ENCODE measurements around the gene FAM76B.

Gene FAM76B

GRCh38 chr11:95750101-95750500 lies 39.5 kb downstream of the FAM76B start:
- CTCF ChIA-PET = interaction anchor here (0.7 to 2.8 kb wide), 6 partner anchors 11 to 599 kb away, joined by 3 to 12 read pairs (median 3); no protein-coding TSS in a partner anchor
- POLR2A ChIA-PET = no interaction called here

GRCh38 chr11:95739108-95739938 lies 50.3 kb downstream of the FAM76B start:
- ChIA-PET CTCF (interaction anchor here (0.6 to 2.4 kb wide), 6 partner anchors 9 to 582 kb away, joined by 3 to 11 read pairs (median 6); no protein-coding TSS in a partner anchor), POLR2A (interaction anchor here (0.6 kb wide), 1 partner anchor 36 kb away, joined by 3 read pairs; no protein-coding TSS in a partner anchor)
- DNase-seq (ENCODE audit: extremely low spot score) = no peak
- TF ChIP-seq CTCF (IDR thresholded peaks at IDR 0.05; ENCODE audit: control extremely low read depth, extremely low read depth, low read depth, missing control alignments) = peak; percentile 4

More at GRCh38 chr11:95750101-95750500, 39.5 kb downstream of the FAM76B start:
- no peak for DNase-seq (ENCODE audit: extremely low spot score)
- TF ChIP-seq CTCF (IDR thresholded peaks at IDR 0.05; ENCODE audit: control extremely low read depth, extremely low read depth, low read depth, missing control alignments) = no peak

- DNase-seq (ENCODE audit: extremely low spot score) = no peak
- ChIA-PET POLR2A (no interaction called here), CTCF (interaction anchor here (1.1 to 1.2 kb wide), 2 partner anchors 28 to 29 kb away, joined by 3 read pairs; no protein-coding TSS in a partner anchor)
- TF ChIP-seq CTCF (IDR thresholded peaks at IDR 0.05; ENCODE audit: control extremely low read depth, extremely low read depth, low read depth, missing control alignments) = no peak
Measured at GRCh38 chr11:95736809-95737208, 52.8 kb downstream of the FAM76B start.

- no peak for TF ChIP-seq CTCF (IDR thresholded peaks at IDR 0.05; ENCODE audit: control extremely low read depth, extremely low read depth, low read depth, missing control alignments)
- ChIA-PET POLR2A (no interaction called here), CTCF (interaction anchor here (1.1 kb wide), 1 partner anchor 28 kb away, joined by 3 read pairs; no protein-coding TSS in a partner anchor)
- DNase-seq (ENCODE audit: extremely low spot score) = no peak
Measured at GRCh38 chr11:95736355-95736754, 53.2 kb downstream of the FAM76B start.

- POLR2A ChIA-PET = no interaction called here
- no peak for DNase-seq (ENCODE audit: extremely low spot score)
- no peak for TF ChIP-seq CTCF (IDR thresholded peaks at IDR 0.05; ENCODE audit: control extremely low read depth, extremely low read depth, low read depth, missing control alignments)
- CTCF ChIA-PET = interaction anchor here (1.1 kb wide), 1 partner anchor 581 kb away, joined by 3 read pairs; no protein-coding TSS in a partner anchor
Measured at GRCh38 chr11:95734009-95734572, 55.5 kb downstream of the FAM76B start.

- DNase-seq (ENCODE audit: extremely low spot score) = no peak
- TF ChIP-seq CTCF (IDR thresholded peaks at IDR 0.05; ENCODE audit: control extremely low read depth, extremely low read depth, low read depth, missing control alignments) = no peak
- CTCF ChIA-PET = interaction anchor here (1.1 to 1.9 kb wide), 3 partner anchors 27 to 580 kb away, joined by 3 to 5 read pairs (median 4); no protein-coding TSS in a partner anchor
- POLR2A ChIA-PET = no interaction called here
Measured at GRCh38 chr11:95732930-95733602, 56.5 kb downstream of the FAM76B start.

All from GM10248 (cell line).